GM23338 (cell line): ENCODE measurements around the gene XRRA1.

Experiments used
- EZH2phosphoT487 ChIP-seq: fragments of 200-600 bp; sonication (generic); IDR thresholded peaks from one replicate; pipeline ENCODE4 v1.8.1; 2018; ENCODE audit warnings: antibody characterized with exemption; ENCODE audit not compliant: unreplicated experiment
- TF ChIP-seq, protein P1 (sequence below), 2 experiments: fragments of 200-600 bp in 1 of 2; sonication (generic) in 1 of 2; conservative IDR thresholded peaks; 2 replicates each; pipeline versions ENCODE4 v1.5.1 to v1.6.1; 2016 to 2017; ENCODE audit warnings: antibody characterized with exemption in 2 of 2, low read depth in 2 of 2, mild to moderate bottlenecking in 2 of 2, moderate library complexity in 1 of 2

DNA sequence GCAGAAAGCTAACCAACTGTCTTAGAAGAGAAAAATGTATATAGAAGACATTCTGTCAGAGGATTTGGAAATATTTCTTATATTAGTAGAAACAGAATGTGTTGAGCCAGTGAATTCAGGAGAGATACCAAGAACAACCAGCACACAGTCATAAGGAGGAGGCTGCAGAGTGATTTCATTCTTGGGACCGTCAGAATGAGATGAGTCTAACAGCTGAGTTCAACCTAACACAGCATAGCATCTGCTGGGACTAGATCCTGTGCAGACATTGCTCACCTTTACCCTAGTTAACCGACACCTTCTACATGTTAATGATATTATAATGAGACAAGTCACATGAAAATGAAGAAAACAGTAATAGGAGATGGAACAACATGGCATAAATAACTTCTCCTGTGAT, 85.5 kb downstream of the XRRA1 start:
- TF ChIP-seq, protein P1, sequence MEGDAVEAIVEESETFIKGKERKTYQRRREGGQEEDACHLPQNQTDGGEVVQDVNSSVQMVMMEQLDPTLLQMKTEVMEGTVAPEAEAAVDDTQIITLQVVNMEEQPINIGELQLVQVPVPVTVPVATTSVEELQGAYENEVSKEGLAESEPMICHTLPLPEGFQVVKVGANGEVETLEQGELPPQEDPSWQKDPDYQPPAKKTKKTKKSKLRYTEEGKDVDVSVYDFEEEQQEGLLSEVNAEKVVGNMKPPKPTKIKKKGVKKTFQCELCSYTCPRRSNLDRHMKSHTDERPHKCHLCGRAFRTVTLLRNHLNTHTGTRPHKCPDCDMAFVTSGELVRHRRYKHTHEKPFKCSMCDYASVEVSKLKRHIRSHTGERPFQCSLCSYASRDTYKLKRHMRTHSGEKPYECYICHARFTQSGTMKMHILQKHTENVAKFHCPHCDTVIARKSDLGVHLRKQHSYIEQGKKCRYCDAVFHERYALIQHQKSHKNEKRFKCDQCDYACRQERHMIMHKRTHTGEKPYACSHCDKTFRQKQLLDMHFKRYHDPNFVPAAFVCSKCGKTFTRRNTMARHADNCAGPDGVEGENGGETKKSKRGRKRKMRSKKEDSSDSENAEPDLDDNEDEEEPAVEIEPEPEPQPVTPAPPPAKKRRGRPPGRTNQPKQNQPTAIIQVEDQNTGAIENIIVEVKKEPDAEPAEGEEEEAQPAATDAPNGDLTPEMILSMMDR (conservative IDR thresholded peaks at IDR 0.05; ENCODE audit: low read depth in 2 of 2) = no peak
- no peak for TF ChIP-seq EZH2phosphoT487
